Hematopoietic multipotent progenitor cell (in vitro differentiated cells): Measurements from ENCODE around the gene PSMD14. TPM values are rescaled to one million over a fixed set of nuclear protein-coding genes. Genes with fewer than 3 reads are reported as not detected.
A peak's percentile ranks its signal among the peaks of the same experiment; 100 is the strongest.

Source experiments
- DNase-seq, 3 donors: peaks; one replicate each; pipeline ENCODE4 v3.0.0-alpha.2; 2011 to 2015; ENCODE audit warnings: low read depth in 2 of 3, low spot score in 2 of 3
- small RNA-seq: library from RNA; depleted of rRNA; stranded (forward); fragments of <200 nt; gene quantifications from one replicate; pipeline ENCODE3, GENCODE V24; 2012
- total RNA-seq: library from RNA; depleted of rRNA; stranded (reverse); fragments of >200 nt; gene quantifications from one replicate; pipeline ENCODE4 v1.2.3, GENCODE V29; 2012

The PSMD14 gene
- total RNA-seq, 1 donor: 23.4 TPM

- DNase-seq: no peak
Measured at GRCh38 chr2:161432107-161432506, 123.9 kb downstream of the PSMD14 start.

GRCh38 chr2:161434118-161434517, 125.9 kb downstream of the PSMD14 start:
- DNase-seq: peak in 2 of 3 donors; percentile 40 to 80

- DNase-seq: no peak
Measured at GRCh38 chr2:161436411-161436810, 128.2 kb downstream of the PSMD14 start.

- DNase-seq: no peak
Measured at GRCh38 chr2:161438598-161438997, 130.4 kb downstream of the PSMD14 start.

- DNase-seq: no peak
Measured at GRCh38 chr2:161445097-161445496, 136.9 kb downstream of the PSMD14 start.

- DNase-seq: no peak
Measured at GRCh38 chr2:161448431-161448830, 140.2 kb downstream of the PSMD14 start.

Small RNAs within 50 kb of the gene (small RNA-seq; reads per million reads assigned to genes)
- gene RNA5SP108: not detected

Other genes with a start within 250 kb of the PSMD14 start
- gene TANK, start 148.0 kb upstream of the PSMD14 start, total RNA-seq: 21.5 TPM
- under 0.01 TPM for gene TBR1, start 107.9 kb downstream of the PSMD14 start, total RNA-seq